Keratinocyte (primary cell): Measurements from ENCODE around the gene SCCPDH. TPM values are rescaled to one million over a fixed set of nuclear protein-coding genes. Genes with fewer than 3 reads are reported as not detected.

Experiments used
- DNase-seq: peaks from one replicate; pipeline ENCODE4 v3.0.0-alpha.2; 2011; ENCODE audit warnings: low read depth, missing footprints, low spot score
- FAIRE-seq: peaks from 2 replicates; lab custom pipeline; 2011; peaks lifted over from hg19 to GRCh38; lab: Jason Lieb, UNC
- H2AFZ ChIP-seq: 2 replicates; pipeline ENCODE4 v1.6.0; 2012; ENCODE audit warnings: low read length, control low read depth, inconsistent platforms; ENCODE audit not compliant: control insufficient read depth
- H3K27ac ChIP-seq: 2 replicates; pipeline ENCODE4 v1.5.1; 2011; ENCODE audit warnings: low read length; ENCODE audit not compliant: control insufficient read depth, insufficient read depth
- H3K27me3 ChIP-seq: 3 replicates; pipeline ENCODE4 v1.6.0; 2011; ENCODE audit warnings: low read length; ENCODE audit not compliant: control insufficient read depth, insufficient read depth; ENCODE audit errors: extremely low read depth
- H3K36me3 ChIP-seq, 2 experiments: 2 replicates in 1 of 2; 3 replicates in 1 of 2; pipeline ENCODE4 v1.5.1; 2011; ENCODE audit warnings: low read length in 2 of 2, mild to moderate bottlenecking in 1 of 2; ENCODE audit not compliant: control insufficient read depth in 2 of 2, insufficient read depth in 2 of 2; ENCODE audit errors: extremely low read depth in 1 of 2
- H3K4me1 ChIP-seq: 3 replicates; pipeline ENCODE4 v1.5.1; 2011; ENCODE audit warnings: low read length; ENCODE audit not compliant: control insufficient read depth, insufficient read depth; ENCODE audit errors: extremely low read depth
- H3K4me2 ChIP-seq: 3 replicates; pipeline ENCODE4 v1.6.0; 2011; ENCODE audit warnings: low read depth, low read length; ENCODE audit not compliant: control insufficient read depth, insufficient read depth; ENCODE audit errors: extremely low read depth
- H3K4me3 ChIP-seq, 3 experiments: fragments of 200-600 bp in 1 of 3; sonication (generic) in 1 of 3; 2 replicates in 2 of 3; 3 replicates in 1 of 3; pipeline ENCODE4 v1.5.1; 2011 to 2016; ENCODE audit warnings: low read length in 3 of 3, mild to moderate bottlenecking in 3 of 3, control low read depth in 2 of 3, inconsistent platforms in 1 of 3, low read depth in 1 of 3, mixed read lengths in 1 of 3, mixed run types in 1 of 3, moderate library complexity in 1 of 3; ENCODE audit not compliant: control insufficient read depth in 2 of 3, insufficient read depth in 2 of 3; ENCODE audit errors: extremely low read depth in 1 of 3
- H3K79me2 ChIP-seq: 2 replicates; pipeline ENCODE4 v1.6.0; 2012; ENCODE audit warnings: low read length; ENCODE audit not compliant: control insufficient read depth, insufficient read depth
- H3K9ac ChIP-seq: 3 replicates; pipeline ENCODE4 v1.6.0; 2011; ENCODE audit warnings: low read length; ENCODE audit not compliant: control insufficient read depth, insufficient read depth; ENCODE audit errors: extremely low read depth
- H3K9me1 ChIP-seq: 3 replicates; pipeline ENCODE4 v1.6.0; 2011; ENCODE audit warnings: low read length; ENCODE audit not compliant: control insufficient read depth, insufficient read depth; ENCODE audit errors: extremely low read depth
- H3K9me3 ChIP-seq: 2 replicates; pipeline ENCODE4 v1.5.1; 2012; ENCODE audit warnings: low read depth, low read length; ENCODE audit not compliant: control insufficient read depth
- H4K20me1 ChIP-seq: 3 replicates; pipeline ENCODE4 v1.6.0; 2011; ENCODE audit warnings: low read length; ENCODE audit not compliant: control insufficient read depth, insufficient read depth; ENCODE audit errors: extremely low read depth
- CTCF ChIP-seq, 3 experiments: IDR thresholded peaks in 1 of 3; conservative IDR thresholded peaks in 1 of 3; optimal IDR thresholded peaks in 1 of 3; 2 replicates in 2 of 3; 3 replicates in 1 of 3; pipeline versions ENCODE3 to v1.5.1; 2011; ENCODE audit warnings: low read length in 3 of 3, mild to moderate bottlenecking in 3 of 3, moderate library complexity in 2 of 3, control low read depth in 1 of 3, inconsistent platforms in 1 of 3; ENCODE audit not compliant: insufficient read depth in 2 of 3; ENCODE audit errors: extremely low read depth in 1 of 3
- EZH2 ChIP-seq: IDR thresholded peaks from one replicate; pipeline ENCODE4 v1.6.1; 2012; ENCODE audit warnings: inconsistent platforms, mild to moderate bottlenecking, low read length, moderate library complexity
- dilution Hi-C: fragments of 300-500 bp; cut with MboI; formaldehyde crosslinking; loops from one replicate; pipeline ENCODE4 v1.7.0; 2020; ENCODE audit warnings: low sequenced_read_pairs; ENCODE audit not compliant: extremely low pct_ligation_motif_present
- polyA plus RNA-seq, 5 experiments: library from polyadenylated mRNA; depleted of rRNA in 3 of 5; stranded (reverse) in 3 of 5; stranded (forward) in 1 of 5; unstranded in 1 of 5; fragments of >200 nt; gene quantifications; 1 replicate in 1 of 5; 2 replicates in 3 of 5; 3 replicates in 1 of 5; pipeline versions ENCODE4 v1.2.1 to v1.2.3, GENCODE V29; 2011 to 2012; ENCODE audit warnings: missing spikeins in 2 of 5, low read depth in 1 of 5, low replicate concordance in 1 of 5

SCCPDH gene
- polyA plus RNA-seq, 1 donor (not counting 4 experiments of a cell fraction or from before 2014, with no cell fraction given) = 4.3 TPM

GRCh38 chr1:246800356-246800755, 76.1 kb downstream of the SCCPDH start:
- Histone ChIP-seq H3K9ac (no peak overlapping the region), H3K4me2 (no peak overlapping the region), H3K9me3 (no peaks in the 10 kb centered on the region), H4K20me1 (no peaks in the 10 kb centered on the region), H3K27ac (no peak overlapping the region), H3K79me2 (no peaks in the 10 kb centered on the region), H3K4me1 (peaks cover 15% of the 10 kb centered on the region), H2AFZ (no peak overlapping the region), H3K9me1 (no peaks in the 10 kb centered on the region), H3K4me3 (no peak overlapping the region), H3K27me3 (no peaks in the 10 kb centered on the region), H3K36me3 (no peaks in the 10 kb centered on the region)
- FAIRE-seq = no peak
- dilution Hi-C loops = no loop called here
- DNase-seq = no peak
- TF ChIP-seq CTCF (optimal IDR thresholded peaks at IDR 0.05 in 1 of 3, IDR thresholded peaks at IDR 0.05 in 1 of 3, conservative IDR thresholded peaks at IDR 0.05 in 1 of 3; ENCODE audit: extremely low read depth in 1 of 3, insufficient read depth in 2 of 3, low read length in 3 of 3) (no peak), EZH2 (no peak)

- Histone ChIP-seq H3K27me3 (no peaks in the 10 kb centered on the region), H2AFZ (no peak overlapping the region), H3K4me2 (no peak overlapping the region), H3K27ac (no peak overlapping the region), H3K36me3 (no peaks in the 10 kb centered on the region), H3K9ac (no peak overlapping the region), H3K9me1 (no peaks in the 10 kb centered on the region), H3K9me3 (no peaks in the 10 kb centered on the region), H4K20me1 (no peaks in the 10 kb centered on the region), H3K4me1 (peaks cover 11% of the 10 kb centered on the region), H3K4me3 (no peak overlapping the region), H3K79me2 (no peaks in the 10 kb centered on the region)
- TF ChIP-seq CTCF (optimal IDR thresholded peaks at IDR 0.05 in 1 of 3, IDR thresholded peaks at IDR 0.05 in 1 of 3, conservative IDR thresholded peaks at IDR 0.05 in 1 of 3; ENCODE audit: extremely low read depth in 1 of 3, insufficient read depth in 2 of 3, low read length in 3 of 3) (no peak), EZH2 (no peak)
- DNase-seq = peak; percentile 19
- dilution Hi-C loops = no loop called here
- FAIRE-seq = no peak
Measured at GRCh38 chr1:246800756-246801155, 76.5 kb downstream of the SCCPDH start.
